Thoracic aorta (tissue), 2 donors: Measurements from ENCODE around the gene CMTM1. TPM values are rescaled to one million over a fixed set of nuclear protein-coding genes. Genes with fewer than 3 reads are reported as not detected.

Experiments used
- ATAC-seq: fragments of 150-250 bp; one replicate; pipeline ENCODE4 v1.8.0; 2017; ENCODE audit warnings: low read depth; ENCODE audit not compliant: insufficient number of reproducible peaks, low FRiP score
- DNase-seq: peaks from one replicate; pipeline ENCODE4 v3.0.0-alpha.2; 2020; ENCODE audit warnings: low spot score
- H3K27ac ChIP-seq, 2 donors: fragments of 200-600 bp; sonication (generic); 1 replicate in 1 of 2; 2 replicates in 1 of 2; pipeline ENCODE4 v1.5.1; 2016; ENCODE audit warnings: mild to moderate bottlenecking in 2 of 2, moderate library complexity in 2 of 2
- H3K27me3 ChIP-seq: fragments of 200-600 bp; sonication (generic); replicated peaks from 2 replicates; pipeline ENCODE4 v1.6.0; 2016; ENCODE audit warnings: mild to moderate bottlenecking; ENCODE audit not compliant: insufficient read depth
- H3K36me3 ChIP-seq: fragments of 200-600 bp; sonication (generic); one replicate; pipeline ENCODE4 v1.5.1; 2016
- H3K4me1 ChIP-seq, 2 donors: fragments of 200-600 bp; sonication (generic); 1 replicate in 1 of 2; 2 replicates in 1 of 2; pipeline versions ENCODE4 v1.5.1 to v1.6.0; 2016; ENCODE audit warnings: low read depth in 2 of 2, mild to moderate bottlenecking in 1 of 2; ENCODE audit not compliant: control insufficient read depth in 1 of 2
- H3K4me3 ChIP-seq: fragments of 200-600 bp; sonication (generic); 2 replicates; pipeline ENCODE4 v1.5.1; 2016; ENCODE audit warnings: mild to moderate bottlenecking
- H3K9me3 ChIP-seq: fragments of 200-600 bp; sonication (generic); 2 replicates; pipeline ENCODE4 v1.5.1; 2016
- CTCF ChIP-seq: fragments of 200-600 bp; sonication (generic); IDR thresholded peaks from one replicate; pipeline ENCODE4 v1.5.1; 2019; ENCODE audit warnings: antibody characterized with exemption
- total RNA-seq, 2 donors: library from RNA; depleted of rRNA; stranded (reverse); fragments of >200 nt; gene quantifications; one replicate each; pipeline versions ENCODE4 v1.1.0 to v1.2.3, GENCODE V29; 2016

Gene CMTM1
- total RNA-seq, 2 donors from 2014 or later: 0.81 to 7.5 TPM

GRCh38 chr16:66539623-66540469, 26.4 kb upstream of the CMTM1 start:
- Histone ChIP-seq H3K4me3 (no peak overlapping the region), H3K9me3 (no peaks in the 10 kb centered on the region), H3K36me3 (peaks cover 30% of the 10 kb centered on the region), H3K27me3 (no peaks in the 10 kb centered on the region), H3K27ac (no peak overlapping the region), H3K4me1 (no peaks in the 10 kb centered on the region)
- ATAC-seq (no peak), DNase-seq (no peak)
- TF ChIP-seq CTCF: no peak

GRCh38 chr16:66541388-66542355, 24.6 kb upstream of the CMTM1 start:
- DNase-seq: no peak
- Histone ChIP-seq H3K27me3 (no peaks in the 10 kb centered on the region), H3K4me3 (no peak overlapping the region), H3K9me3 (no peaks in the 10 kb centered on the region), H3K4me1 (peaks cover 0 to 1% of the 10 kb centered on the region in 2 donors), H3K36me3 (peaks cover 18% of the 10 kb centered on the region), H3K27ac (no peak overlapping the region)
- TF ChIP-seq CTCF: no peak
- no peak for ATAC-seq

- ATAC-seq (no peak), DNase-seq (no peak)
- Histone ChIP-seq H3K36me3 (peaks cover 14% of the 10 kb centered on the region), H3K4me3 (no peak overlapping the region), H3K9me3 (no peaks in the 10 kb centered on the region), H3K27ac (no peak overlapping the region), H3K4me1 (peaks cover 0 to 8% of the 10 kb centered on the region in 2 donors), H3K27me3 (no peaks in the 10 kb centered on the region)
- no peak for TF ChIP-seq CTCF
These were observed 23.8 kb upstream of the CMTM1 start for GRCh38 chr16:66542396-66542795.

GRCh38 chr16:66543541-66543940, 22.7 kb upstream of the CMTM1 start:
- H3K27ac ChIP-seq: no peak overlapping the region
- no peak for ATAC-seq
- peaks cover 2 to 18% of the 10 kb centered on the region in 2 donors for H3K4me1 ChIP-seq
- no peak for TF ChIP-seq CTCF
- DNase-seq: no peak
- no peaks in the 10 kb centered on the region for H3K27me3 ChIP-seq
- H3K36me3 ChIP-seq: peaks cover 12% of the 10 kb centered on the region
- no peaks in the 10 kb centered on the region for H3K9me3 ChIP-seq
- no peak overlapping the region for H3K4me3 ChIP-seq
